HepG2 (cell line): ENCODE measurements around the gene FNDC7. TPM values are rescaled to one million over a fixed set of nuclear protein-coding genes. Genes with fewer than 3 reads are reported as not detected.

Source experiments
- EEA1 ChIP-seq: sonication (generic); formaldehyde crosslinking; IDR thresholded peaks from 2 replicates; pipeline ENCODE4 v1.5.1; 2020; ENCODE audit warnings: mild to moderate bottlenecking, missing genetic modification reagents, borderline replicate concordance
- ETV6 ChIP-seq: sonication (generic); formaldehyde crosslinking; conservative IDR thresholded peaks from 2 replicates; pipeline ENCODE4 v1.4.0; 2020; ENCODE audit warnings: missing genetic modification reagents
- HMGA1 ChIP-seq: sonication (generic); formaldehyde crosslinking; conservative IDR thresholded peaks from 2 replicates; pipeline ENCODE4 v1.4.0; 2020; ENCODE audit warnings: missing genetic modification reagents
- NR1H2 ChIP-seq: sonication (generic); formaldehyde crosslinking; IDR thresholded peaks from 2 replicates; pipeline ENCODE4 v1.8.1; 2022; ENCODE audit warnings: low read depth, missing genetic modification reagents, borderline replicate concordance
- RBFOX2 ChIP-seq: fragments of 200-400 bp; formaldehyde crosslinking; IDR thresholded peaks from 2 replicates; pipeline ENCODE4 v1.6.1; 2017; ENCODE audit warnings: low read depth, mild to moderate bottlenecking, low read length
- REL ChIP-seq: sonication (generic); formaldehyde crosslinking; conservative IDR thresholded peaks from 2 replicates; pipeline ENCODE4 v1.8.0; 2022; ENCODE audit warnings: mild to moderate bottlenecking, missing genetic modification reagents, moderate library complexity
- SATB2 ChIP-seq: sonication (generic); formaldehyde crosslinking; IDR thresholded peaks from 2 replicates; pipeline ENCODE4 v1.5.0; 2020; ENCODE audit warnings: missing genetic modification reagents
- SNAPC4 ChIP-seq: sonication (generic); formaldehyde crosslinking; IDR thresholded peaks from 2 replicates; pipeline ENCODE4 v1.4.0; 2020; ENCODE audit warnings: mild to moderate bottlenecking, missing genetic modification reagents
- TMF1 ChIP-seq: sonication (generic); formaldehyde crosslinking; IDR thresholded peaks from 2 replicates; pipeline ENCODE4 v1.8.1; 2022; ENCODE audit warnings: low read depth, missing genetic modification reagents
- YEATS4 ChIP-seq: sonication (generic); formaldehyde crosslinking; IDR thresholded peaks from 2 replicates; pipeline ENCODE4 v1.4.0; 2020; ENCODE audit warnings: missing genetic modification reagents, borderline replicate concordance
- ZEB1 ChIP-seq: IDR thresholded peaks from 2 replicates; pipeline ENCODE4 v1.6.1; 2012; ENCODE audit warnings: mild to moderate bottlenecking, low read depth, inconsistent platforms; ENCODE audit not compliant: insufficient replicate concordance
- ZNF441 ChIP-seq: sonication (generic); formaldehyde crosslinking; IDR thresholded peaks from 2 replicates; pipeline ENCODE4 v1.7.0; 2021; ENCODE audit warnings: missing genetic modification reagents, borderline replicate concordance
- ZNF615 ChIP-seq: sonication (generic); formaldehyde crosslinking; IDR thresholded peaks from 2 replicates; pipeline ENCODE4 v1.5.0; 2020; ENCODE audit warnings: mild to moderate bottlenecking, missing genetic modification reagents, borderline replicate concordance
- ZNF724P ChIP-seq: sonication (generic); formaldehyde crosslinking; IDR thresholded peaks from 2 replicates; pipeline ENCODE4 v1.8.0; 2022; ENCODE audit warnings: missing genetic modification reagents, borderline replicate concordance
- ZSCAN12 ChIP-seq: sonication (generic); formaldehyde crosslinking; IDR thresholded peaks from 2 replicates; pipeline ENCODE4 v1.9.0; 2021; ENCODE audit warnings: mild to moderate bottlenecking, missing genetic modification reagents
- ZSCAN9 ChIP-seq: IDR thresholded peaks from 2 replicates; pipeline ENCODE4 v1.6.1; 2016; ENCODE audit warnings: borderline replicate concordance
- polyA plus RNA-seq, 8 experiments: library from polyadenylated mRNA; depleted of rRNA in 3 of 8; stranded (reverse) in 7 of 8; unstranded in 1 of 8; fragments of >200 nt; fragmentation: Illumina TruSeq in 4 of 8; extraction: Trizol in 4 of 8; gene quantifications; 2 replicates each; pipeline versions ENCODE4 v1.2.1 to v1.2.3, GENCODE V29; 2011 to 2016; ENCODE audit warnings: low read depth in 4 of 8, missing spikeins in 1 of 8, mixed read lengths in 1 of 8; ENCODE audit not compliant: insufficient read depth in 1 of 8
- total RNA-seq, 5 experiments: library from RNA; depleted of rRNA; stranded (reverse); fragments of >200 nt; fragmentation: Illumina TruSeq; extraction: Trizol; gene quantifications; 2 replicates each; pipeline ENCODE4 v1.2.3, GENCODE V29; 2016; ENCODE audit warnings: low read depth in 1 of 5
- TF ChIP-seq, protein P1 (sequence below): sonication (generic); formaldehyde crosslinking; IDR thresholded peaks from one replicate; pipeline ENCODE4 v1.5.1; 2020; ENCODE audit warnings: mild to moderate bottlenecking, missing genetic modification reagents; ENCODE audit errors: not compliant biosample characterization

FNDC7 gene
- total and polyA plus RNA-seq, 2 of the 13 experiments (the other 11 are each of a cell fraction or from before 2014, with no cell fraction given), result 0.03 TPM; not detected in 1

- TF ChIP-seq SNAPC4 (CRISPR knock-in tag) (no peak), NR1H2 (no peak), ZSCAN12 (CRISPR knock-in tag) (peak; percentile 63; the same call in 1 of the 2 replicates), REL (CRISPR knock-in tag) (no peak), HMGA1 (CRISPR knock-in tag) (no peak), SATB2 (CRISPR knock-in tag) (no peak; the same call in 1 of the 2 replicates), ZNF441 (CRISPR knock-in tag) (no peak; the same call in 1 of the 2 replicates), TMF1 (CRISPR knock-in tag) (no peak), YEATS4 (CRISPR knock-in tag) (peak; percentile 94), ZEB1 (no peak), RBFOX2 (peak; percentile 93), ZSCAN9 (no peak), ETV6 (CRISPR knock-in tag) (no peak), ZNF615 (CRISPR knock-in tag) (no peak), ZNF724P (CRISPR knock-in tag) (no peak), EEA1 (CRISPR knock-in tag) (no peak)
- TF ChIP-seq, protein P1, sequence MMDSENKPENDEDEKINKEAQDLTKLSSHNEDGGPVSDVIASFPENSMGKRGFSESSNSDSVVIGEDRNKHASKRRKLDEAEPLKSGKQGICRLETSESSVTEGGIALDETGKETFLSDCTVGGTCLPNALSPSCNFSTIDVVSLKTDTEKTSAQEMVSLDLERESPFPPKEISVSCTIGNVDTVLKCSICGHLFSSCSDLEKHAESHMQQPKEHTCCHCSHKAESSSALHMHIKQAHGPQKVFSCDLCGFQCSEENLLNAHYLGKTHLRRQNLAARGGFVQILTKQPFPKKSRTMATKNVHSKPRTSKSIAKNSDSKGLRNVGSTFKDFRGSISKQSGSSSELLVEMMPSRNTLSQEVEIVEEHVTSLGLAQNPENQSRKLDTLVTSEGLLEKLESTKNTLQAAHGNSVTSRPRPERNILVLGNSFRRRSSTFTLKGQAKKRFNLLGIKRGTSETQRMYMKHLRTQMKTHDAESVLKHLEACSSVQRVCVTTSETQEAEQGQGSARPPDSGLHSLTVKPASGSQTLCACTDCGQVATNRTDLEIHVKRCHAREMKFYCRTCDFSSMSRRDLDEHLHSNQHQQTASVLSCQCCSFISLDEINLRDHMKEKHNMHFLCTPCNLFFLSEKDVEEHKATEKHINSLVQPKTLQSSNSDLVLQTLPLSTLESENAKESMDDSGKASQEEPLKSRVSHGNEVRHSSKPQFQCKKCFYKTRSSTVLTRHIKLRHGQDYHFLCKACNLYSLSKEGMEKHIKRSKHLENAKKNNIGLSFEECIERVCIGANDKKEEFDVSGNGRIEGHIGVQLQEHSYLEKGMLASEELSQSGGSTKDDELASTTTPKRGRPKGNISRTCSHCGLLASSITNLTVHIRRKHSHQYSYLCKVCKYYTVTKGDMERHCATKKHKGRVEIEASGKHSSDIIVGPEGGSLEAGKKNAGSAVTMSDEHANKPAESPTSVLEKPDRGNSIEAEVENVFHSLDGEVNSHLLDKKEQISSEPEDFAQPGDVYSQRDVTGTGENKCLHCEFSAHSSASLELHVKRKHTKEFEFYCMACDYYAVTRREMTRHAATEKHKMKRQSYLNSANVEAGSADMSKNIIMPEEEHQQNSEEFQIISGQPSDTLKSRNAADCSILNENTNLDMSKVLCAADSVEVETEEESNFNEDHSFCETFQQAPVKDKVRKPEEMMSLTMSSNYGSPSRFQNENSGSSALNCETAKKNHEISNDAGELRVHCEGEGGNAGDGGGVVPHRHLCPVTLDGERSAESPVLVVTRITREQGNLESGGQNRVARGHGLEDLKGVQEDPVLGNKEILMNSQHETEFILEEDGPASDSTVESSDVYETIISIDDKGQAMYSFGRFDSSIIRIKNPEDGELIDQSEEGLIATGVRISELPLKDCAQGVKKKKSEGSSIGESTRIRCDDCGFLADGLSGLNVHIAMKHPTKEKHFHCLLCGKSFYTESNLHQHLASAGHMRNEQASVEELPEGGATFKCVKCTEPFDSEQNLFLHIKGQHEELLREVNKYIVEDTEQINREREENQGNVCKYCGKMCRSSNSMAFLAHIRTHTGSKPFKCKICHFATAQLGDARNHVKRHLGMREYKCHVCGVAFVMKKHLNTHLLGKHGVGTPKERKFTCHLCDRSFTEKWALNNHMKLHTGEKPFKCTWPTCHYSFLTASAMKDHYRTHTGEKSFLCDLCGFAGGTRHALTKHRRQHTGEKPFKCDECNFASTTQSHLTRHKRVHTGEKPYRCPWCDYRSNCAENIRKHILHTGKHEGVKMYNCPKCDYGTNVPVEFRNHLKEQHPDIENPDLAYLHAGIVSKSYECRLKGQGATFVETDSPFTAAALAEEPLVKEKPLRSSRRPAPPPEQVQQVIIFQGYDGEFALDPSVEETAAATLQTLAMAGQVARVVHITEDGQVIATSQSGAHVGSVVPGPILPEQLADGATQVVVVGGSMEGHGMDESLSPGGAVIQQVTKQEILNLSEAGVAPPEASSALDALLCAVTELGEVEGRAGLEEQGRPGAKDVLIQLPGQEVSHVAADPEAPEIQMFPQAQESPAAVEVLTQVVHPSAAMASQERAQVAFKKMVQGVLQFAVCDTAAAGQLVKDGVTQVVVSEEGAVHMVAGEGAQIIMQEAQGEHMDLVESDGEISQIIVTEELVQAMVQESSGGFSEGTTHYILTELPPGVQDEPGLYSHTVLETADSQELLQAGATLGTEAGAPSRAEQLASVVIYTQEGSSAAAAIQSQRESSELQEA (CRISPR knock-in tag), result peak; percentile 56
These were observed 33.9 kb downstream of the FNDC7 start, which contains the start of gene STXBP3 (continued) for GRCh38 chr1:108746382-108747170.
